Hepatocyte (in vitro differentiated cells): ENCODE results near the gene RNASE4.

Experiments
- CTCF ChIP-seq: fragments of 200-600 bp; sonication (generic); IDR thresholded peaks from 2 replicates; pipeline ENCODE4 v1.5.1; 2016; ENCODE audit warnings: antibody characterized with exemption, mild to moderate bottlenecking; ENCODE audit not compliant: poor library complexity
- EZH2 ChIP-seq: fragments of 200-600 bp; sonication (generic); IDR thresholded peaks from 2 replicates; pipeline ENCODE4 v1.6.1; 2016; ENCODE audit warnings: antibody characterized with exemption, mild to moderate bottlenecking, borderline replicate concordance
- EZH2phosphoT487 ChIP-seq: fragments of 200-600 bp; sonication (generic); IDR thresholded peaks from one replicate; pipeline ENCODE4 v1.6.1; 2018; ENCODE audit warnings: antibody characterized with exemption, mild to moderate bottlenecking, low read depth, moderate library complexity; ENCODE audit not compliant: unreplicated experiment, severe bottlenecking

GRCh38 chr14:20748439-20748838 lies 64.1 kb downstream of the RNASE4 start:
- no peak for TF ChIP-seq CTCF
- TF ChIP-seq EZH2, result no peak
- no peak for TF ChIP-seq EZH2phosphoT487
